Caco-2 (cell line): ENCODE results near the gene COLEC11. TPM values are rescaled to one million over a fixed set of nuclear protein-coding genes. Genes with fewer than 3 reads are reported as not detected.

ENCODE experiments used
- BruUV-seq: library from RNA; stranded (reverse); fragments of 400-500 nt; replicated peaks from 2 replicates; lab custom pipeline; 2021; lab: Mats Ljungman, UMichigan
- CTCF ChIA-PET: fragments of 300-600 bp; sonication (Branson Sonifier 250); formaldehyde crosslinking; loops from one replicate; lab custom pipeline; 2022; ENCODE audit warnings: antibody characterized with exemption; lab: Charles Lee
- POLR2A ChIA-PET: fragments of 300-600 bp; sonication (Branson Sonifier 250); formaldehyde crosslinking; loops from one replicate; lab custom pipeline; 2022; ENCODE audit warnings: antibody characterized with exemption; lab: Charles Lee
- DNase-seq, 2 experiments: peaks; one replicate each; pipeline versions ENCODE4 v3.0.0 to v3.0.0-alpha.2; 2020 to 2022
- H3K27me3 ChIP-seq: replicated peaks from 2 replicates; pipeline ENCODE4 v1.6.0; 2011; ENCODE audit warnings: low read length; ENCODE audit not compliant: control insufficient read depth, insufficient read depth
- H3K36me3 ChIP-seq: 2 replicates; pipeline ENCODE4 v1.5.1; 2011; ENCODE audit warnings: low read length; ENCODE audit not compliant: control insufficient read depth, insufficient read depth
- H3K4me1 ChIP-seq: fragments of 250-450 bp; sonication (Bioruptor Pico); 2 replicates; pipeline ENCODE4 v1.5.1; 2020; ENCODE audit warnings: mild to moderate bottlenecking
- H3K4me3 ChIP-seq: 2 replicates; pipeline ENCODE4 v1.5.1; 2011; ENCODE audit warnings: low read depth, mild to moderate bottlenecking, control low read depth, low read length
- H3K9me3 ChIP-seq: fragments of 250-450 bp; sonication (Bioruptor Pico); 2 replicates; pipeline ENCODE4 v1.5.1; 2020; ENCODE audit warnings: mild to moderate bottlenecking, moderate library complexity
- H3K27ac Mint-ChIP-seq: one replicate; pipeline ENCODE4 v1.8.0; 2022; ENCODE audit warnings: mixed read lengths; ENCODE audit not compliant: unreplicated experiment
- H3K27me3 Mint-ChIP-seq: one replicate; pipeline ENCODE4 v1.8.0; 2022; ENCODE audit warnings: mixed read lengths; ENCODE audit not compliant: insufficient read depth, unreplicated experiment
- H3K36me3 Mint-ChIP-seq: one replicate; pipeline ENCODE4 v1.8.0; 2022; ENCODE audit warnings: mild to moderate bottlenecking, mixed read lengths; ENCODE audit not compliant: insufficient read depth, unreplicated experiment
- H3K4me1 Mint-ChIP-seq: one replicate; pipeline ENCODE4 v1.8.0; 2022; ENCODE audit warnings: low read depth, mixed read lengths; ENCODE audit not compliant: unreplicated experiment
- H3K4me3 Mint-ChIP-seq: one replicate; pipeline ENCODE4 v1.8.0; 2022; ENCODE audit warnings: mild to moderate bottlenecking, moderate library complexity, mixed read lengths; ENCODE audit not compliant: unreplicated experiment
- H3K9me3 Mint-ChIP-seq: one replicate; pipeline ENCODE4 v1.8.0; 2022; ENCODE audit warnings: mixed read lengths; ENCODE audit not compliant: unreplicated experiment
- intact Hi-C: fragments of 100-400 bp; cut with micrococcal nuclease; formaldehyde crosslinking; loops from one replicate; pipeline ENCODE4 v1.10.0; 2022; ENCODE audit not compliant: unreplicated experiment
- total RNA-seq: library from RNA; stranded (reverse); gene quantifications from 2 replicates; pipeline ENCODE4 v1.2.3, GENCODE V29; 2022
- TF ChIP-seq, protein P1 (sequence below), 2 experiments: fragments of 200-600 bp in 1 of 2; IDR thresholded peaks; 1 replicate in 1 of 2; 2 replicates in 1 of 2; pipeline versions ENCODE4 v1.5.1 to v1.8.0; 2011 to 2022; ENCODE audit warnings: antibody characterized with exemption in 1 of 2, control low read depth in 1 of 2, inconsistent platforms in 1 of 2, low read depth in 1 of 2, low read length in 1 of 2, mild to moderate bottlenecking in 1 of 2, moderate library complexity in 1 of 2; ENCODE audit not compliant: insufficient read depth in 1 of 2, severe bottlenecking in 1 of 2, unreplicated experiment in 1 of 2

COLEC11 gene
- total RNA-seq, 1 experiment from 2014 or later = not detected

DNA sequence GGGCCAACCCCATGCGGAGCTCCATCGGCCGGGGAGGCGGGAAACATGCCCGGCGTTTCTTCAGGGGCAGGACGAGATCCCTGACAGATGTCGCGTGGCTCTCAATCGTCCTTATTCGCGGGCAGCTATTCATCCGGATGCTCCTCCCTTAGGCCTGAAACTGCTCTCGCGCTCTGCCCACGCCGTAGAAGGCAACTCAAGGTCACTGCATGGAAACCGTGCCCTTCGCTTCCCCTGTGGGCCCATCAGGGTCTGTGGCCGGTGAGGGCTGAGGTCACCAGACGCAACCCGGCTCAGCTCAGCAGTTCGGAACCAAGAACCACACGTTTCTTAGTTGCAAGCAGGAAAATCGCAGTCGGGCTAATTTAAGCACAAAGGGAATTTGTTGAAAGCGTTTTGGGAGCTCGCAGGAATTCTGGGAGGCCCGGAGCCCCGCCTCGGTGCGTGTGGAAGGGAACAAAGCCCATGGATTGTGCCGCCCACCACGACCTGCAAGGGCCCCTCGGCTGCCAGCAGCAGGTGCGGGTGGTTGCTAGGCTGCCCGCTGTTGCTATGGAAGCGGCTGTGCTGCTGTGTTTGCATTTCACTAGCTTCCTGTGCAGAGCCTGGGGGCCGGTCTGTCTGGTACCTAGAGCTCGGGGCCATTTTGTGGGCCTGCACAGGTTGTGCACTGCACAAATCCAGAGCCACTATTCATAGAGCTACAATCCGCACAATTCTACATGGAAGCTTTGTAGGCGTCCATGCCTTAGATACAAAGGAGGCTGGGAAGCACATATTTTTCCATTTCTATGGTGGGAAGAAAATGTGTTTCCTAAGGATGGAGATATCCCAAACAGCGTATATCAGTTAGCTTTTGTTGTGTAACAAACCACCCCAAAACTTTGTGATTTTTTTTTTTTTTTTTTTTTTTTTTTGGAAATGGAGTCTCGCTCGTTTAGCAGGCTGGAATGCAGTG is 57.1 kb downstream of the COLEC11 start:
- no peaks in the 10 kb centered on the region for H3K9me3 ChIP-seq
- Mint-ChIP-seq H3K27ac (peak overlapping the region; percentile 79), H3K4me3 (peak overlapping the region; percentile 60), H3K9me3 (no peaks in the 10 kb centered on the region), H3K4me1 (peaks cover 9% of the 10 kb centered on the region), H3K36me3 (no peaks in the 10 kb centered on the region), H3K27me3 (no peaks in the 10 kb centered on the region)
- peak overlapping the region; percentile 37 for H3K4me3 ChIP-seq
- no TSS peak for BruUV-seq
- H3K36me3 ChIP-seq = no peaks in the 10 kb centered on the region
- ChIA-PET POLR2A (interaction anchor here (0.6 to 1.4 kb wide), 2 partner anchors 87 to 94 kb away, joined by 4 to 6 read pairs; partner anchors contain the start of gene RNASEH1), CTCF (interaction anchor here (0.7 to 2.9 kb wide), 5 partner anchors 23 to 650 kb away, joined by 3 to 9 read pairs (median 7); no protein-coding TSS in a partner anchor)
- H3K4me1 ChIP-seq = peaks cover 7% of the 10 kb centered on the region; the same call in 1 of the 2 replicates
- TF ChIP-seq, protein P1, sequence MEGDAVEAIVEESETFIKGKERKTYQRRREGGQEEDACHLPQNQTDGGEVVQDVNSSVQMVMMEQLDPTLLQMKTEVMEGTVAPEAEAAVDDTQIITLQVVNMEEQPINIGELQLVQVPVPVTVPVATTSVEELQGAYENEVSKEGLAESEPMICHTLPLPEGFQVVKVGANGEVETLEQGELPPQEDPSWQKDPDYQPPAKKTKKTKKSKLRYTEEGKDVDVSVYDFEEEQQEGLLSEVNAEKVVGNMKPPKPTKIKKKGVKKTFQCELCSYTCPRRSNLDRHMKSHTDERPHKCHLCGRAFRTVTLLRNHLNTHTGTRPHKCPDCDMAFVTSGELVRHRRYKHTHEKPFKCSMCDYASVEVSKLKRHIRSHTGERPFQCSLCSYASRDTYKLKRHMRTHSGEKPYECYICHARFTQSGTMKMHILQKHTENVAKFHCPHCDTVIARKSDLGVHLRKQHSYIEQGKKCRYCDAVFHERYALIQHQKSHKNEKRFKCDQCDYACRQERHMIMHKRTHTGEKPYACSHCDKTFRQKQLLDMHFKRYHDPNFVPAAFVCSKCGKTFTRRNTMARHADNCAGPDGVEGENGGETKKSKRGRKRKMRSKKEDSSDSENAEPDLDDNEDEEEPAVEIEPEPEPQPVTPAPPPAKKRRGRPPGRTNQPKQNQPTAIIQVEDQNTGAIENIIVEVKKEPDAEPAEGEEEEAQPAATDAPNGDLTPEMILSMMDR (IDR thresholded peaks at IDR 0.05; ENCODE audit: insufficient read depth in 1 of 2, low read depth in 1 of 2, low read length in 1 of 2, severe bottlenecking in 1 of 2, unreplicated experiment in 1 of 2) = no peak
- intact Hi-C loops = loop anchor here (1.0 to 5.0 kb wide), 7 partner anchors 77 to 349 kb away; partner anchors contain the start of genes RNASEH1 and RPS7
- DNase-seq = peak; percentile 75 to 77
- no peaks in the 10 kb centered on the region for H3K27me3 ChIP-seq

- intact Hi-C loops = loop anchor here (5.0 kb wide), 1 partner anchor 186 kb away; no protein-coding TSS in a partner anchor
- H3K4me3 ChIP-seq = no peak overlapping the region
- POLR2A ChIA-PET = no interaction called here
- no peaks in the 10 kb centered on the region for H3K36me3 ChIP-seq
- no peaks in the 10 kb centered on the region for H3K36me3 Mint-ChIP-seq
- BruUV-seq = no TSS peak
- DNase-seq = no peak
- TF ChIP-seq, protein P1 (IDR thresholded peaks at IDR 0.05; ENCODE audit: insufficient read depth in 1 of 2, low read depth in 1 of 2, low read length in 1 of 2, severe bottlenecking in 1 of 2, unreplicated experiment in 1 of 2) = no peak
- H3K9me3 Mint-ChIP-seq = no peaks in the 10 kb centered on the region
- no peak overlapping the region for H3K27ac Mint-ChIP-seq
- CTCF ChIA-PET = interaction anchor here (1.1 to 2.9 kb wide), 2 partner anchors 94 to 230 kb away, joined by 7 to 9 read pairs; no protein-coding TSS in a partner anchor
- peaks cover 7% of the 10 kb centered on the region; the same call in 1 of the 2 replicates for H3K4me1 ChIP-seq
- no peaks in the 10 kb centered on the region for H3K27me3 ChIP-seq
- no peaks in the 10 kb centered on the region for H3K9me3 ChIP-seq
- H3K4me1 Mint-ChIP-seq = no peaks in the 10 kb centered on the region
- H3K27me3 Mint-ChIP-seq = no peaks in the 10 kb centered on the region
- no peak overlapping the region for H3K4me3 Mint-ChIP-seq
Observed at GRCh38 chr2:3652896-3653625, 58.1 kb downstream of the COLEC11 start.

DNA sequence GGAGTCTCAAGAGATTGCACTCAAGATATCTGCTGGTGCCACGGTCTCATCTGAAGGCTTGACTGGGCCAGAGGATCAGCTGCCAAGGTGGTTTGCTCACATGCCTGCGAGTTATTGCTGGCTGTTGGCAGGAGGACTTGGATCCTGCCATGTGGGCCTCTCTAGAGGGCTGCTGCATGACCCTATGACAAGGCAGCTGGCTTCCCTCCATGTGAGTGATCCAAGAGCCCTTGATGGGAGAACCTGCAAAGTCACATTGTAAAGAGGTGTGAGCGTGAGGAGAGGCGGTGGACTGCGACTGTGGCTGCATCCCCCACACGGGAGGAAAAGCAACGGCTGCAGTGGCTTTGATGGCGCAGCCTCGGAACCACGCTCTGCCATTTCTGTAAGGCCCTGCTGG is 59.1 kb downstream of the COLEC11 start:
- ChIA-PET CTCF (no interaction called here), POLR2A (no interaction called here)
- Histone ChIP-seq H3K36me3 (no peaks in the 10 kb centered on the region), H3K27me3 (no peaks in the 10 kb centered on the region), H3K9me3 (no peaks in the 10 kb centered on the region), H3K4me1 (peaks cover 7% of the 10 kb centered on the region; the same call in 1 of the 2 replicates), H3K4me3 (no peak overlapping the region)
- H3K4me3 Mint-ChIP-seq = no peak overlapping the region
- no peak for DNase-seq
- no peaks in the 10 kb centered on the region for H3K36me3 Mint-ChIP-seq
- no peak overlapping the region for H3K27ac Mint-ChIP-seq
- no peaks in the 10 kb centered on the region for H3K27me3 Mint-ChIP-seq
- no peaks in the 10 kb centered on the region for H3K4me1 Mint-ChIP-seq
- TF ChIP-seq, protein P1 (IDR thresholded peaks at IDR 0.05; ENCODE audit: insufficient read depth in 1 of 2, low read depth in 1 of 2, low read length in 1 of 2, severe bottlenecking in 1 of 2, unreplicated experiment in 1 of 2) = no peak
- intact Hi-C loops = loop anchor here (5.0 kb wide), 1 partner anchor 187 kb away; no protein-coding TSS in a partner anchor
- BruUV-seq = no TSS peak
- H3K9me3 Mint-ChIP-seq = no peaks in the 10 kb centered on the region
